PC-9 (cell line): ENCODE results near the gene APOA4.

Source experiments
- CTCF ChIP-seq: fragments of 200-600 bp; sonication (generic); conservative IDR thresholded peaks from 2 replicates; pipeline ENCODE4 v1.6.1; 2017; ENCODE audit warnings: mixed run types, antibody characterized with exemption, mild to moderate bottlenecking, moderate library complexity
- EZH2 ChIP-seq: fragments of 200-600 bp; sonication (generic); IDR thresholded peaks from 2 replicates; pipeline ENCODE4 v1.8.0; 2017; ENCODE audit warnings: antibody characterized with exemption, low read depth

- TF ChIP-seq CTCF (no peak), EZH2 (no peak)
These were observed 9.2 kb downstream of the APOA4 start for GRCh38 chr11:116813781-116814471.
